Neural progenitor cell (in vitro differentiated cells): ENCODE measurements around the gene ABHD15. TPM values are rescaled to one million over a fixed set of nuclear protein-coding genes. Genes with fewer than 3 reads are reported as not detected.

Experiments used
- DNase-seq: peaks from one replicate; pipeline ENCODE4 v3.0.0-alpha.2; 2016; ENCODE audit warnings: low spot score
- H2AFZ ChIP-seq: fragments of 200-600 bp; sonication (generic); replicated peaks from 2 replicates; pipeline ENCODE4 v1.6.1; 2016; ENCODE audit warnings: antibody characterized with exemption
- H3F3A ChIP-seq: fragments of 200-600 bp; sonication (generic); 2 replicates; pipeline ENCODE4 v1.6.1; 2016; ENCODE audit warnings: antibody characterized with exemption, low read depth
- H3K27ac ChIP-seq: fragments of 200-600 bp; sonication (generic); 2 replicates; pipeline ENCODE4 v1.5.1; 2016; ENCODE audit warnings: mild to moderate bottlenecking
- H3K27me3 ChIP-seq: fragments of 200-600 bp; sonication (generic); 2 replicates; pipeline ENCODE4 v1.6.1; 2016; ENCODE audit warnings: mild to moderate bottlenecking, moderate library complexity
- H3K36me3 ChIP-seq: fragments of 200-600 bp; sonication (generic); 2 replicates; pipeline ENCODE4 v1.5.1; 2016
- H3K4me1 ChIP-seq: fragments of 200-600 bp; sonication (generic); 2 replicates; pipeline ENCODE4 v1.6.1; 2016; ENCODE audit warnings: mixed run types
- H3K4me2 ChIP-seq: fragments of 200-600 bp; sonication (generic); 2 replicates; pipeline ENCODE4 v1.6.1; 2016
- H3K4me3 ChIP-seq: fragments of 200-600 bp; sonication (generic); 2 replicates; pipeline ENCODE4 v1.5.1; 2016
- H3K79me2 ChIP-seq: fragments of 200-600 bp; sonication (generic); 2 replicates; pipeline ENCODE4 v1.6.1; 2016; ENCODE audit warnings: low read depth
- H3K9ac ChIP-seq: fragments of 200-600 bp; sonication (generic); 2 replicates; pipeline ENCODE4 v1.6.1; 2016
- H3K9me3 ChIP-seq: fragments of 200-600 bp; sonication (generic); 2 replicates; pipeline ENCODE4 v1.5.1; 2016; ENCODE audit warnings: low read depth
- H4K20me1 ChIP-seq: fragments of 200-600 bp; sonication (generic); 2 replicates; pipeline ENCODE4 v1.6.1; 2016; ENCODE audit warnings: low read depth
- H3K27ac Mint-ChIP-seq: 3 replicates; pipeline ENCODE4 v1.8.0; 2021; ENCODE audit warnings: mixed read lengths
- H3K27me3 Mint-ChIP-seq: 2 replicates; pipeline ENCODE4 v1.8.0; 2022; ENCODE audit warnings: low read depth, mild to moderate bottlenecking, inconsistent platforms, moderate library complexity, mixed read lengths; ENCODE audit not compliant: insufficient read depth
- H3K36me3 Mint-ChIP-seq: 3 replicates; pipeline ENCODE4 v1.8.0; 2021; ENCODE audit warnings: mixed read lengths
- H3K4me1 Mint-ChIP-seq: 3 replicates; pipeline ENCODE4 v1.8.0; 2021; ENCODE audit warnings: mixed read lengths
- H3K4me3 Mint-ChIP-seq: 3 replicates; pipeline ENCODE4 v1.8.0; 2021; ENCODE audit warnings: mild to moderate bottlenecking, moderate library complexity, mixed read lengths
- H3K9me3 Mint-ChIP-seq: 3 replicates; pipeline ENCODE4 v1.8.0; 2020; ENCODE audit warnings: mixed read lengths
- EZH2 ChIP-seq: fragments of 200-600 bp; sonication (generic); IDR thresholded peaks from 2 replicates; pipeline ENCODE4 v1.6.1; 2017; ENCODE audit warnings: antibody characterized with exemption, mild to moderate bottlenecking, moderate library complexity
- EZH2phosphoT487 ChIP-seq: fragments of 200-600 bp; sonication (generic); IDR thresholded peaks from 2 replicates; pipeline ENCODE4 v1.6.1; 2017; ENCODE audit warnings: antibody characterized with exemption
- total RNA-seq: library from RNA; depleted of rRNA; stranded (reverse); fragments of >200 nt; gene quantifications from 2 replicates; pipeline ENCODE4 v1.2.3, GENCODE V29; 2015; ENCODE audit warnings: low replicate concordance
- TF ChIP-seq, protein P1 (sequence below): fragments of 200-600 bp; sonication (generic); IDR thresholded peaks from 2 replicates; pipeline ENCODE4 v1.5.1; 2017; ENCODE audit warnings: antibody characterized with exemption, mild to moderate bottlenecking

Gene ABHD15
- total RNA-seq, 1 donor from 2014 or later: 2.5 TPM

DNA sequence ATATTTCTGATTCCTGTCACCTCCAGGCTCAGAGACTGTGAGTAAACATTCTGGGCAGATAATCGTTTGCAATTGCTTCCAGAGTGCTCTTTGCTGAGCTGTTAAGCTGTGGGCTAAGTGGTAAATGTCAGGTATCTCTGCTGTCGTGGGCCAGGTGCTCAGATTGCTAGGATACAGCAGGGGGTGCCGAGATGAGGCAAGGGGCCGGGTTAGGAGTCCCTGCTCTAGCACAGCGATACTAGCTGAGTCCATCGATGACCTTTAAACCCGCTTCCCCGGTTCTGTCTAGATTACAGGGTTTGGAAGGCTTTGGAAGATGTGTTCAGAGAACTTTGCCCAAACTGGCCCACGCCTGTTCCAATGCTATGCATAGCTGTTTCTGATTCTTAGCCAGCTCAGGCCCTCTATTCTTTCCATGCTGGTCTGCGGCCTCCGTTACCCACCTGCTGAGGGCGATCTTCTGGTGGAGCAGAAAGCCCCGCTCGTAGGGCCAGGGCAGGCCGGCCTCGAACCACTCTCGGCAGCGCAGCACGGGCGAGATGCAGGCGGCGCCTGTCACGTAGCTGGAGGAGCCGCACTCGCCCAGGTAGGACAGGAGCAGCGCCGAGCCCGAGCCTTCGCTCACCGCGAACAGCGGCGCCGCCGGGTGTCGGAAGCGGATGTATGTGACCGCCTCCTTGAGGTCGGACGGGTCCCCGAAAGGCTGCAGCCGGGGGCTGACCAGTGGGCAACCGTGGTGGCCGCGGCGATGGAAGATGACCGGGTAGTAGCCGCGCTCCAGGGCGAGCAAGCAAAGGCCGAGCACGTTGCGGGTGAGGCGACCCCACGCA lies 979 bp downstream of the ABHD15 start:
- Histone ChIP-seq H3K27ac (no peak overlapping the region), H3K27me3 (peaks cover 42% of the 10 kb centered on the region), H3K36me3 (no peaks in the 10 kb centered on the region), H4K20me1 (peaks cover 15% of the 10 kb centered on the region), H3K4me1 (peaks cover 15% of the 10 kb centered on the region), H3K4me2 (peak overlapping the region; percentile 96), H3K9me3 (no peaks in the 10 kb centered on the region), H3K4me3 (peak overlapping the region; percentile 71), H2AFZ (peak overlapping the region; percentile 83), H3K79me2 (peaks cover 7% of the 10 kb centered on the region), H3F3A (peaks cover 41% of the 10 kb centered on the region), H3K9ac (no peak overlapping the region)
- no peak for TF ChIP-seq EZH2
- no peak for TF ChIP-seq EZH2phosphoT487
- TF ChIP-seq, protein P1, sequence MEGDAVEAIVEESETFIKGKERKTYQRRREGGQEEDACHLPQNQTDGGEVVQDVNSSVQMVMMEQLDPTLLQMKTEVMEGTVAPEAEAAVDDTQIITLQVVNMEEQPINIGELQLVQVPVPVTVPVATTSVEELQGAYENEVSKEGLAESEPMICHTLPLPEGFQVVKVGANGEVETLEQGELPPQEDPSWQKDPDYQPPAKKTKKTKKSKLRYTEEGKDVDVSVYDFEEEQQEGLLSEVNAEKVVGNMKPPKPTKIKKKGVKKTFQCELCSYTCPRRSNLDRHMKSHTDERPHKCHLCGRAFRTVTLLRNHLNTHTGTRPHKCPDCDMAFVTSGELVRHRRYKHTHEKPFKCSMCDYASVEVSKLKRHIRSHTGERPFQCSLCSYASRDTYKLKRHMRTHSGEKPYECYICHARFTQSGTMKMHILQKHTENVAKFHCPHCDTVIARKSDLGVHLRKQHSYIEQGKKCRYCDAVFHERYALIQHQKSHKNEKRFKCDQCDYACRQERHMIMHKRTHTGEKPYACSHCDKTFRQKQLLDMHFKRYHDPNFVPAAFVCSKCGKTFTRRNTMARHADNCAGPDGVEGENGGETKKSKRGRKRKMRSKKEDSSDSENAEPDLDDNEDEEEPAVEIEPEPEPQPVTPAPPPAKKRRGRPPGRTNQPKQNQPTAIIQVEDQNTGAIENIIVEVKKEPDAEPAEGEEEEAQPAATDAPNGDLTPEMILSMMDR: peak; percentile 45
- H3K4me1 Mint-ChIP-seq: peaks cover 20% of the 10 kb centered on the region
- H3K36me3 Mint-ChIP-seq: peaks cover 3% of the 10 kb centered on the region
- peaks cover 32% of the 10 kb centered on the region for H3K27me3 Mint-ChIP-seq
- peak; percentile 78 for DNase-seq
- no peaks in the 10 kb centered on the region for H3K9me3 Mint-ChIP-seq
- no peak overlapping the region for H3K27ac Mint-ChIP-seq
- peak overlapping the region; percentile 84 for H3K4me3 Mint-ChIP-seq

DNA sequence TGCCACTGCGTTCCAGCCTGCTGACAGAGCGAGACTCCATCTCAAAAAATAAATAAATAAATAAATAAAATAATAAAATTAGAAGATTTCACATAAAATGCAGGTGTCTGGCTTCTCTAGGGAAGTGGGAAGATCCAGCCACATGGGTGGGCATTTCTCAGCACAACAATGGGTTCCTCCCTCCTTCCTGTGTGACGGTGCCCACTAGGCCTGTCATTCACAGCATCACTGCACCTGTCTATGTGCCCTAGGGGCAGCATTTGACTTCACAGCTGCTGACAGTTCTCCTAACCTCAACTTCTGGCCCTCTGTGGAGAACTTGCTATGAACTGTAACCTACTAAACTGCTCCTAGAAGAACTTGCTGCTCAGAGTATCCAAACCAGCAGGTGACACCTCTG lies 3.0 kb downstream of the ABHD15 start:
- Histone ChIP-seq H3K36me3 (no peaks in the 10 kb centered on the region), H2AFZ (no peak overlapping the region), H3K27me3 (peaks cover 42% of the 10 kb centered on the region), H3K9me3 (no peaks in the 10 kb centered on the region), H4K20me1 (peaks cover 5% of the 10 kb centered on the region), H3F3A (peaks cover 43% of the 10 kb centered on the region), H3K9ac (no peak overlapping the region), H3K4me1 (peaks cover 9% of the 10 kb centered on the region), H3K4me3 (no peak overlapping the region), H3K27ac (no peak overlapping the region), H3K79me2 (no peaks in the 10 kb centered on the region), H3K4me2 (no peak overlapping the region)
- no peak for DNase-seq
- no peak overlapping the region for H3K27ac Mint-ChIP-seq
- H3K4me3 Mint-ChIP-seq: no peak overlapping the region
- H3K27me3 Mint-ChIP-seq: peaks cover 33% of the 10 kb centered on the region
- H3K9me3 Mint-ChIP-seq: no peaks in the 10 kb centered on the region
- H3K36me3 Mint-ChIP-seq: no peaks in the 10 kb centered on the region
- peaks cover 8% of the 10 kb centered on the region for H3K4me1 Mint-ChIP-seq
- TF ChIP-seq, protein P1: no peak
- TF ChIP-seq EZH2: no peak
- no peak for TF ChIP-seq EZH2phosphoT487

GRCh38 chr17:29562615-29563014 lies 4.2 kb downstream of the ABHD15 start:
- H3K4me1 Mint-ChIP-seq: peaks cover 5% of the 10 kb centered on the region
- peaks cover 33% of the 10 kb centered on the region for H3F3A ChIP-seq
- peaks cover 29% of the 10 kb centered on the region for H3K27me3 Mint-ChIP-seq
- H3K36me3 ChIP-seq: no peaks in the 10 kb centered on the region
- H3K9me3 Mint-ChIP-seq: no peaks in the 10 kb centered on the region
- H3K4me1 ChIP-seq: peaks cover 9% of the 10 kb centered on the region
- H3K4me3 Mint-ChIP-seq: no peak overlapping the region
- H3K27me3 ChIP-seq: peaks cover 38% of the 10 kb centered on the region
- H3K9ac ChIP-seq: no peak overlapping the region
- no peak overlapping the region for H3K27ac ChIP-seq
- TF ChIP-seq EZH2: no peak
- no peak for TF ChIP-seq EZH2phosphoT487
- TF ChIP-seq, protein P1: no peak
- H3K4me2 ChIP-seq: no peak overlapping the region
- no peak overlapping the region for H3K27ac Mint-ChIP-seq
- no peaks in the 10 kb centered on the region for H3K79me2 ChIP-seq
- H3K36me3 Mint-ChIP-seq: no peaks in the 10 kb centered on the region
- H3K4me3 ChIP-seq: no peak overlapping the region
- H2AFZ ChIP-seq: no peak overlapping the region
- no peaks in the 10 kb centered on the region for H3K9me3 ChIP-seq
- peaks cover 5% of the 10 kb centered on the region for H4K20me1 ChIP-seq
- DNase-seq: no peak
